Activated CD4-positive, alpha-beta T cell treated with anti-CD3 and anti-CD28 coated beads, Interleukin-2, amount 50 U/mL, for 16 hours (primary cell): ENCODE results near the gene GNB1L.
A peak's percentile ranks its signal among the peaks of the same experiment; 100 is the strongest.
"Not testable (repeated sequence)": the region's sequence is repeated elsewhere in the genome, so short reads cannot be mapped to it uniquely, and the experiment has no call there.

Source experiments
- DNase-seq: peaks from one replicate; pipeline ENCODE4 v3.0.0-alpha.2; 2020

Gene GNB1L

DNA sequence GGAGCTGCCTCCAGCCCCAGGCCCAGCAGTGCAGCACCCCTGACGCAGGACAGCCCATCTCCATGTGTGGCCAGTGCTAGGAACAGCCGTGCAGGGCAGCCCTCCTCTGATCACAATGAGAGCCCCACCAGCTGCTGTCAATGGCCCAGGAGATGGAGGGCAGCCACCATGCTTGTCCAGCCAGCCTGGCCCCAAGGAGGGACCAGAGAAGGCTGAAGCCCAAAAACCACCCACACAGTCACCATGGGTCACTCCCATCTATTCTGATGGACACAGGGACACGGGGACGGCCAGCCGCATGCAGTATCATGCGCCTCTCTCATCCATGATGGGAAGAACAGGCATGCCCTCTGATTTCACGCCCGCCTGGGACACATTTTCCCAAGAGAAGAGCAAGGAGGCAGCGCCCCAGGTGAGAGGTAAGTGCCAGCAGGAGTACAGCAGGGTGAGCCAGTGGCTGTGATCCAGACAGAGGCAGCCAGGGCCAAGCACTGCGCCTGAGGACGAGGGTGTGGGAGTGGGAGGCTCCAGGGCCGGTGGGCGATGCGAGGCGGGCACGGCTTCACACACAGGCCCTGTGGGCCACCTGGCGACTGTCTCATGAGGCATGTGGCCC lies 33.6 kb upstream of the GNB1L start:
- DNase-seq = no peak

DNA sequence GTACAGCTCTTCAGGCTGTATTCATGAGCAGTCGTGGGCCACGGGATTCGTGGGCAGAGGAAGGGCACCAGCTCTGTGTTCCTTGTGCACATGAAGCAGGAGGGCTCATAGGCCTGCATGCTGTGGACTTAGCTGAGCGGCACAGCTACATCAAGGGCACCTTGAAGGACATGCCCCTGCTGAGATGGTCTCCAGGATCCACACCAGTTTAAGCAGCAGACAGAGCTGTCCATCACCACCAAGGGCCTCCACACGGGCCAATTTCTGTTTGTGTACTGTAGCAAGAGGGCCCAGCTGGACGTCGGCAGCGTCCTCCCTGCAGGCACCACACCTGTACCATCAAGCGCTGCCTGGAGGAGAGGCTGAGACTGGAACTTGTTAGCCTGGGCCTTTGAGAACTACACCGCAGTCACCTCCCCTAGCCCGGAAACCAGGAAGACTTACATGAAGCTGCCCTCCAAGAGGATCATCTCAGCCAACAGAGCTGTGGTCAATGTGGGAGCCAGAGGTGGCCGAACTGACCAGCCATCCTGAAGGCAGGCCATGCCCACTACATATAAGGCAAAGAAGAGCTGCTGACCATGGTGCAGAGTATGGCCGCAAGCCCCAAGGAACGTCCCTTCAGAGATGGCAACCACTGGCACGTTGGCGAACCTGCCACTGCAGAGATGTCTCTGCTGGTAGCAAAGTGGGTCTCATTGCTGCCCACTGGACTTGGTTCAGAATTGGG lies 32.7 kb upstream of the GNB1L start:
- no peak for DNase-seq

DNA sequence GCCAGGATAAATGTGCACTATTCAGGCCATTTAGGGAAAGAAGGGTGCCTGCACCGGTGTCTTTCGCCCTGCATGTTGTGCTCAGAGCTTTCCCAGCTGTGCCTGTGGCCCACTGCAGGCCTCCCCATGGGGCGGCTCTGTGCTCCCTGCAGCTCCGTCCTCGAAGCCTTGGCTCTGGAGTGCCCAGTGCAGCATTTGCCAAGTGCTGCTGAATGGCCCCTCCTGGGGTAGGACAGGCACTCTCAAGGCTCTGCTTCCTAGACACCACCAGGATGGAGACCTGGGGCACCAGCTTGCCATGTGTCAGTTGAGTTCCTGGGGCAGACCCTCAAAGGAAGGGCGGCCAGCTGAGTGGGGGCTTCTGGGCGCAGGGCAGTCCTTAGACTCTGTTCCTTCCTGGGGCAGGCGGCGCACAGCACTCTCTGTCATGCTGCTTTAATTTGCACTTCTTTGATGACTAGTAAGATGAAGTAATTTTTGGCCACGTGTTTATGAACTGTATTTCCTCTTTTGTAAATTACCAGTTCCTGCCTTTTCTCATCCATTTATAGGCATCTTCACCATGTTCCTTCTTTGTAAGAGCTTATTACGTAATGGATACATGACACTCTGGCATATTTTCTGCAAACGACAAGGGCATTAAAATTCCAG lies 32.1 kb upstream of the GNB1L start:
- DNase-seq = peak; percentile 16

DNA sequence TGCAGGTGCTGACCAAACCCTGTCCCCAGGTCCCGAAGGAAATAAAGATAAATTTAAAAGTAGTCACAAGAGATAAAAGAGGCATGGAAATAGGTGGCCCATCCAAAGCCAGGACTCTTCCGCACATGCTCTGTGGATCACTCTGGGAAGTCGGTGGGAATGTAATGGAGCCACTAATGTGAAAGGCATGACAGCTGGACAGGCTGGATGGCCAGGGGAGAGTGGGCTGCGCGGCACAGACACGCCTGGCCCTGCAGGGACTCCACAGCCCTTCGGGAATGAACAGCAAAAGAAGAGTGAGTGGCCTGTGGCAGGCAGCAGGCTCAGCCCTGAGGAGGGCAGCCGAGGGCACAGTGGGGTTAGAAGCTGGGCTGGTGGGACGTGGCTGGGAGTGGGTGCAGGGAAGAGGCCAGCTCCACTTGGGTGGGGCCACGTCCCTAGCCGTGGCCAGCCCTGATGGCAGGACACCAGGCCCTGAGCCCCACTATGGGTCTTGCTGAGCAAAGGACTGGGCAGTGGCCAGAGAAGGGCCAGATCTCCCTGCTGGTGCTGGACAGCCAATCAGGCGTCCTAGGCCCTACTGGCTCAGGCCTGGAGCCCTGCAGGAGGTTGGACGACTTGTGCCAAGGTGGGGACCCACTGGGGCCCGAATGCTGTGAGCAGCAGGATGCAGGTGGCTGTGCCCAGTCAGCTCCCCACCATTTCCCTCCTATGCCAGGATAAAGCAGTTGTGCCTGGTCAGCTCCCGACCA lies 31.3 kb upstream of the GNB1L start:
- no peak for DNase-seq

DNA sequence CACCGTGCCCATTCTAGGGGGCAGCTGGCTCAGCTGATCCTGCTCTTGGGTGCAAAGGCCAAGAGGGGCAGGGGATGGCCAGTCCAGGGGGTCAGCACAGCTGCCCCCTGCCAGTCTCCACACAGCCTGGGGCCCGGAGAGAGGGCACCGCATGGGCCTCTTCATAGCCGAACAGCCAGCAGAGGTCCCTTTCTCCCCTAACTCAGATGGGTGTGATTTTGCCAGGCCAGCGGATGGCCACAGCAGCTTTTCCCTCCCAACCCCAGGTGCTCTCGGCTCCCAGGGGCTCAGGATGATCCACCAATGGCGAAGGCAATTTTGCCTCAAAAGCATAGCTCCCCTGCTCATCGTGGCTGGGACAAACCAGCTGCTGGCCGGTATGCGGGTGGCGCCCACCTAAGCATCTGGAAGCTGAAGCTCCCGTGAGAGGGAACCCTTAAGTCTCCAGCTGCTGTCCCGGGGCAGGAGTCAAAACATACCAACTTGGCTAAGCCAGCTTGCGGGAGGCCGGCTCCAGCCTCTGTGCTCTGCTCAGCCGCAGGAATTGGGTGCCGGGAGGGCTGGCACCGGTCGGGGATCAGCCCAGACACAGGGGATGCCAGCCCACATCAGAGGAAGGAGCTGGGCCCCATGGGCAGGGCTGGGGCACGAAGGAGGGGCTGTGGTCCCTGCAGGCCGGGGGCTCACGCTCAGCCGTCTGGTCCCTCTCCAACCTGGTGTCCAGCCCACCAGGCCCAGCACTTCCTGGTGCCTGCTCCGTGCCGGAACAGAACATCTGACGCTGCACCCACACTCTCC lies 30.5 kb upstream of the GNB1L start:
- DNase-seq = no peak

DNA sequence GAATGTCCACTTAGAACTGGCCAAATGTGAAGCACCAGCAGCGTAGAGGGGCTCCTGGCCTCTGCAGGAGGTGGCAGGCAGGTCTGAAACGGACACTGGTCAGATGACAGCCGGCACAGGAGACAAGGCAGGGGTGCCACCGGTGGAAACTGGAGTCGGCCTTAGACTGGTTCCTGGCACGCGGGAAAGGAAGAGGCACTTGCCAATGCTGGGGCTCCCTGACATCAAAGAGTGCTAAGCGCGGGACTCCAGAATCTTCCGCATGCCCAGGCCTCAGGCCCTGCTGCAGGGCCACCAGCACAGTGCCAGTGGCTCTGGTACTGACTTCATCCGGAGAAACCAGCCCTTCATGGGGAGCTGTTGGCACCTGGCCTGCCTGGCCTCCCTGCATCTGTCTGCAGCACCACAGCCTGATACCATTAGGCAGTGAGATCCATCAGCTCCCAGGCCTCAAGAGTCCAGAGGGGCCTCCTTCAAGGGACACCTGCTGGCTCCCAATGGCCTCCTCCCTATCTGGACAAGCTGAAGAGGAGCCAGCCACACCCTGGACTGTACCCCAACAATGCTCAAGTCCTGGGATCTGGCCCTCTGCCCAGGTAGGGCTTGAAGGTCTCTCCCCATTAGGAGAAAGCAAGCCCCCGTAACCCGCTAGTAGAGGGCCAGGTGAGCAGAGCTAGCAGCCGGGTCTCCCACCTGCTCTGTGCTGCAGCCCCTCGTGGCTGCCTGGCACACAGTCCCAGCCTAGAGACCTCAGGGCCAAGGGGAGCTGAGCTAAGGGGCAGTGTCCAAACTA lies 29.7 kb upstream of the GNB1L start:
- DNase-seq = no peak

DNA sequence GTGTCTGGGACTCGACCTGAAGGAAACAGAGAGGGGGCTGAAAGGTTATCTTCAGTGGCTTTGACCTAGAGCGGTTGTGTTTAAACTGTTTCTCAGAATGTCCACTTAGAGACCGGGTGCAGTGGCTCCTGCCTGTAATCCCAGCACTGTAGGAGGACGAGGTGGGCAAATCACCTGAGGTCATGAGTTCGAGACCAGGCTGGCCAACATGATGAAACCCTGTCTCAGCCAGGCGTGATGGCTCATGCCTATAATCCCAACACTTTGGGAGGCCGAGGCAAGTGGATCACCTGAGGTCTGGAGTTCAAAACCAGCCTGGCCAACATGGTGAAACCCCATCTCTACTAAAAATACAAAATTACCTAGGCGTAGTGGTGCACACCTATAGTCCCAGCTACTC lies 28.8 kb upstream of the GNB1L start:
- DNase-seq = not testable (repeated sequence)

DNA sequence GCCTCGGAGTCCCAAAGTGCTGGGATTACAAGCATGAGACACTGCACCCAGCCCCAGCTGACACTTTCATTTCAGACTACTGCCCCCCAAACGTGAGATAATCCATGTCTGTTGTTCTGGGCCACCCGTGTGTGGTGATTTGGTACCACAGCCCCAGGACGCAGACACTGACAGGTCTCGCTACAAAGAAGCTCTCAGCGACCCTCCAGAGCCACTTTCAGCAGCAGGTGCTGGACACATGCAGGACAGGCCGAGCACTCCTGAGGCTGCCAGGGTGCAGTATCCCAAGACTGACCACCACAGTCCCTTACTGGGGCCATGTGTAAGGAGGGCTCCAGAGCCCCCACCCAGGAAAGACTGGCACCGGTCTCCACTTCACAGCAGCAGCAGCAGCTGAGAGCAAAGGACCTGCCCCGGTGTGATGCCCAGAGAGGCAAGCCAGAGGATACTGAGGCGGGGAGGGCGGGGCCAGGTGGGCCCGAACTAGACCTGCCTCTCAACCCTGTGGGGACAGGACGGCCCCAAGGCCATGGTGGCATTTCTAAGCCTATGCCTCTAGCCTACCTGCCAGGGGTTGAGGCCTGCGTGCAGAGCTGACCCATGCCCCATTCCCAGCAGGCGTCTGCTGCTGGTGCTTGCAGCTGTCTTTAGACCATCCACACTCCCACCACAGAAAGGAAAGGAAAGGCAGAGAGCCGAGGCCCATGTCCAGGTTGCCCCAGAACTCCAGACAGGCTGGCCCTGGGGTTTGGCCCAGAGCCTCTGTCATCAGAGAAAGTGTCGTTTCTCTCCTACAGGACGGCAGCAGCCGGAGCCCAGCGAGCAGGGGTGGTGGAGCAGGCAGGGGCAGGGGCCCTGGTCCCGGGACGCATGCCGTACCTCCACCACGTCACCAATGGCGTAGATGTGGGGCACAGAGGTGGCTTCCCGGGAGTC lies 28.0 kb upstream of the GNB1L start:
- DNase-seq = no peak

DNA sequence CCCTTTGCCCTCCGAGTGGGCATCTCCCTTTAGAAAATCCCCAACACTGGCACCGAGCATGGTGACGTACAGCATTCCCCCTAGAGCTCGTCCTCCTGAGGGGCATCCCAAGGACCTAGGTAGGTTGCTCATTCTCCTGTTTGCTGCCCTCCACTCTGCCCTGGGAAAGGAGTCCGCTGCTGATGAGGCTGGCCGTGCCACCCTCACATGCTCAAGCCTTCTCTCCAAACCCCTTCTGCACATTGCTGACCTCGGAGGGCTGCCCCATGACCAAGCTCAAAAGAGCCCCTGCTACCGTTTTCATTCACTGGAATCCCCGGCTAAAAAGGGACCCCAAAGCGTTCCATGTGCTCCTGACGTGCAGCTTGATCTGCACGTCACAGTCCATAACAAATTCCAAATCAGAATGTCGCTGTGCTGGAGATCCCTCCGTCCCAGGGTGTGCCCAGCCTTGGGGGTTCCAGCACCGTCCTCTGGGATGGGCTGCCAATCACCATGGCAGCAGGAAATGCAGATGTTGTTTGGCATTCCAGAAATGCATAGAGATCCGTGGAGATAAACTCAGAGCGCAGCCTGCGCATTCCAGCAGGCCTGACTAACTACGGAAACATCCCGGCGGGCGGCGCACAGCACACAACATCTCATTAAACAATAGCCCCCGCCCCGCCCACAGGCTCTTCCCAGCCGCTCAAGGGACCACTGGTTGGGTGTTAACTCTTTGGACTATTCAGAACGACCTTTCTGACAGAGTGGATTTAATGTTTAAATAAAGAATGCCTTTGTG lies 26.3 kb upstream of the GNB1L start:
- no peak for DNase-seq

DNA sequence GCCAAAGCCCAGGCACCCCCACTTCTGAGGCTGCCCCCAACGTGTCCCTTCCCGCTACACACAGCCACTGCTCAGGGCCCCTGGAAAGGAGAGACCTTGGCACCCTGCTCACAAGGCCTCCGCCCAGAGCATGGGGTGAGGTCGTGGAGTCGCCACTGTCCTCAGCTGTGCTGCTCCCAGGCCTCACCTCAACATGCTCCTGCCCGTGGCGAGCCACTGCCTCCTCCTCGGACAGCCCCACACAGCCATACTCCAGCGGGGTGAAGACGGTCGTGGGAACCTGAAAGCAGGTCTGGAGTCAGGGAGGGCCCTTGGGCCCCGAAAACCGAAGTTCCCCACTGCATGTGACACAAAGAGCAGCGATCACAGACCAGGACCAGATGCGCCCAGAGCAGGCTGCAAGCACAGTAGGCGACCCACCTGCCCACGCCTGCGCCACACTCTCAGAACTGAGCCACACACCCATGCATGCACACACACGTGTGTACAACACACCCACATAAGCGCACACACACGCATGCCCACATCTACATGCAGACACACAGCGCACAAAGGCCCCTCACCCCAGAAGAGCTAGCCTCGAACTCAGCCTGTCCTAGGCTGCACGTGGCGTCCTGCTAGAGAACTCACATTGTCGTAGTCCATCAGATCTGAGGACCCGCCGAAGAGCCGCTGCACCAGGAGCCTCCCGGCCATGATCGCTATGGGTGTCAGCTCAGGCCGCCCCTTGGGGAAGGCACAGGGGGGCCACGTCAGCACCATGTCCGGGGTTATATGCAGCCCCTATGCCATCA lies 25.5 kb upstream of the GNB1L start:
- DNase-seq = no peak

DNA sequence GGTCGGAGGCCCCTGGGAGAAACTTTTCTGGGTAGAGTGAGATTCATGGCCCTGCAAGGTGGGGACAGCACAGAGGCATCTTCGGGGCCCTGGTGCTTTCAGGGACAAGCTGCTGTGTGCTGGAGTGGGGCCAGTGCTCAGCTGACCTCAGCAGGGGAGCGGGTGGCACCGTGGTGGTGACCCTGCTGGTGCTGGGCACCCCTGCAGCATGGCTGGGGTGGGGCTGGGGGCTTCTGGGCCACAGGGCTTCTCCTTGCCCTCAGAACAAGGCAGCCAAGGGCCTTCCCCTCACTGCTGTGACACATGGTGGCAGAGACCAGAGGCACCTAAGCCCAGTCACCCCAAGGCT lies 24.9 kb upstream of the GNB1L start:
- DNase-seq = no peak

DNA sequence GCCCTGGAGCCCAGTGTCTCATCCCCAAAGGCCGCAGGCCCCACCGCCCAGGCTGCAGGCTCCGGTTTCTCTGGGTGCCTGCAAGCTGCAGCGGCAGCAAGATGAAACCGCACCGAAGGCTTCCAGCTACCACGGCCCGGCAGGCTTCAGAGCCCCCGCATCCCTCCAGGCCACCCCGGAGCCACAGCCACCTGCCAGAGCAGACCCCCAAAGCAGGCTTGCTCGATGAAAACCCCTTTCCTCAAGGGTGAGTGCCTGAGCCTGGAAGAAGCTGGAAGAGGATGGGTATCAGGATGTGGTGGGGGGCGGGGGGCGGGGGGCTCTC lies 24.5 kb upstream of the GNB1L start:
- DNase-seq = no peak

DNA sequence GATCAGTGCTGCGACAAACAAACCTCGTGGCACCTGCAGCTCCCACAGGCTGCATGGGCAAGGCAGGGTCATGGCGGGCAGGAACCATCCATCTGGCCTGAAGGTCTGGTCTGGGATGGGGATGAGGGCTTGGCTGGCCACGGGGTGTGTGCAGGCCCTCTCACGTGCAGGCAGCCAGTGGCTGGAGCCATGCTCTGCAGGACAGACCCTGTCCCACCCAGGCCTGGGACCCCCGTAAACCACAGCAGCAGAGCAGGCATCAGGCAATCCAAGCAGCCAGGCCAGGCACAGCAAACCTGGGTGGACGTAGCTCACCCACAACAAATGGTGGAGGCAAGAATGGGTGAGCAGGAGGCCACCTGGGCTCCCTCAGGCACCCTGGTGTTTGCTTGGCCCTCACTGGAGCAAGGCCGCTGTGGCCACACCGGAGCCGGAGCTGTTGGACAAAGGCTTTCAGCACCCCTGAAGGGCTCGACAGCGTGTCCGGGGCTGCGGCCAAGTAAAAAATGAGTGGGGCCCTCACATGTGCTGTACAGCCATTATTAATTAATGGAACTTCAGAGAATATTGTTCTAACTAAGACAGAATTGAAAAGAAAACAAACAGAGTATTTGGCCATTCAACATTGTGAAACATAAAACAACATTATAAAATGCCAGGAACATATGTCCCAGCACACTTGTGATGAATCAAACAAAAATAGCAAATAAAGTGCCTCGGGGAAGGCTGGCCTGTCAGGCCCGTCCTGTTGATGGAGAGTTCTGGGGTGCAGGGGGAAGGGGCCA lies 24.0 kb upstream of the GNB1L start:
- no peak for DNase-seq

DNA sequence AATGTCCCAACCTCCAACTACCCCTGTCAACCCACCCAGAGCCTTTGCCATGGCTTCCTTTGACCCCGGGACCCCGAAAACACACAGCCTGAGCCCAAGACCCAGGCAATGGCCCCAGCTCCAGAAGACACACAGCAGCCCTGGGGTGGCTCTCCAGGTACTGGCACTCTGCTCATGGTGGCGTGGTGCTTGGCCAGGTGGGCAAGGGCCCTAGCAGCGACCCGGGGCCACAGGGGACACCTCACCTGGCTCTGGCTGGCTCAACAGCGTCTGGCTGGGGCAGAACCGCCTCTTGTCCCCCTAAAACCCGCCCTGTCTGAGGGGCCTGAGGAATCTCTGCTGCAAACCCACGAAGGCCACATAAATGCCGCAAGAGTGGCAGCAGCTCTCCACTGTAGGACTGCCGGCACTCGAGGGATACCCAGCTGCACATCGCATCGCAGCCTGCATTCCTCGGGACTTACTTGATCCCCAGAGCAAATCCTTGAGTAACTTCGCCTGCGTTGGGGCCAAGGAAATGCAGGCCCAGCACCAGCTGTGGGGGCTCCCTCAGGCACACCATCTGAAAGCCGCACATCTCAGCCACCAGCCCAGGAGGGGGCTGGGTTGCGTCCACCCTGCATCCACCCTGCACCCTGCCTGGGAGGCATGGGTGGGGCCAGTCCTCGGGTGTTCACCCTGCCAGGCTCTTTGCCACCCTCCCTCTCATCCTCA lies 23.1 kb upstream of the GNB1L start:
- DNase-seq = no peak

DNA sequence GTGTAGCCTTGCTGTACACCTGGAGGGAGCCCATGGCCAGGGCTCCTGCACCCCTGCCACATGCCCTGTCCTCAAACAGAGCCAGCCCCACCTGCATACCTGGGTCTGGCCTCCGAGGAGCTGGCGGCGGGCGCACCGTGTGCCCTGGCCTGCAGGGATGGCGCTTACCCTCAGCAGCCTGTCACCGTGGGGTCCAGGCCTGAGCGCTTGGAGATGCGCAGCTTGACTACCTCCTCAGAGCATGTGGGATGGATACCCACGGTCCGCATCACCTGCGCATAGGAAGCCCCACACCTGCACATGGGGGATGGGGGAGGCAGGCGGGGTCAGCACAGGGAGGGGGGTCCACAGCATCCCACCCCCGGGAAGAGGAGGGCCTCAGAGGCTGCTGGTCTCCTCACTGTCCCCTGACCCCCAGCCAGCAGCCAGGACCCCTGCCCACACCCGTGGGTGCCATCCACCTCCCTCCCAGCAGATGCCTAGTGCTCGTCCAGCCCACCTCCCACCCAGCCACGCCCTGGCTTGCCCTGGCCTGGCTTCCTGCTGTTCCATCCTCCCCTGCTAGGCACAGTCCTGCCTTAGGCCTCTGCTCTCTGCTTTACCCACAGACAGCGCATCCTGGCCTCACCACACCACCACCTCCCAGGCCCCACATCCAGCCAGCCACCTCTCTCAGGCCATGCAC lies 22.4 kb upstream of the GNB1L start:
- DNase-seq = no peak

DNA sequence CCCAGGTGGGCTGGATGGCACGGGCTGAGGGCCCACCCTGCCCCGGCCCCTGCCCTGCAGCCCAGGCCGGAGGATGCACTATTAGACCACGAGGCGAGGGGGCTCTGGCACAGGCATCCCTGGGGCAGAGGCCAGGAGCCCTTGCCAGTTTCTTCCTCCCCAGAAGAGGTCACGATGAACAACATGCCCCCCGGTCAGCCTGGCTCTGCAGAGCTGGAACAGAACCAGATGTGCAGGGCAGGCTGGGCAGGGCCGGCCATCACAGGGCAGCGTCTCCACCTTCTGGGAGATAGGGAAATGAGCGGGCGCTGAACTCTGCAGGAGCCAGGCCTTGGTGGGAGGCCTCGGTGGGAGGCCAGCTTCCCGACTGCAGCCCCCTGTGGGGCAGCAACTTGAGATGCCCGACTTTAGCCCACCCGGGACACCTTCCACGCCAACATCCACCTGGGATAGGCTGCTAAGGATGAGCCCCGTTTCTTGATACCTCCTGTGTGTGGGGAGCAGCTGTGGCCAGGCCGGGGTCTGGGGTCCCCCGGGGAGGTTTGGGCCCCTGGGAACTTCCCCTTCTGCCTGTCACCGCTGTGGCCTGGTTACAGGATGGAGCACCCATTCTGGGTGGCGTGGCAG lies 21.8 kb upstream of the GNB1L start:
- no peak for DNase-seq
